ENCODE results near the gene CNNM3.
A peak's percentile ranks its signal among the peaks of the same experiment; 100 is the strongest.

Gene CNNM3

DNA sequence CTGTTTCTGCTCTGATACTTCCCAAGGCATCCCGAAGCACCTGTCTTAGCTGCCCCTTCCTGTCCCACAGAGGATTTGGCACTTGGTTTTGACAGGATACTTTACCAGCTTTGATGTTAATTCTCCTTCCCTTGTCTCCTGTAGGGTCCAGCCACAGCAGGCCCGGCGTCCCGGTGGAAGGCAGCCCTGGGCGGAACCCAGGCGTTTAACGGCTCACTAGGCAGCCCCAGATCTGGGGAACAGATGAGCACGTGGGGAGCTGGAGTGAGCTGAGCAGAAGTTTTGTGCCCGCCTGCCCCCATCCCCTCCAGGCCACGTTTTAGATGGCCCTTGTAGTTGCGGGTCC, 16.3 kb downstream of the CNNM3 start:
- peak overlapping the region; percentile 17 for H3K4me2 ChIP-seq (ENCODE audit: low read length)
- H4K91ac ChIP-seq (ENCODE audit: low read depth, low read length), result peak overlapping the region; percentile 3
- H2BK12ac ChIP-seq (ENCODE audit: low read length), result no peak overlapping the region
- H3K79me1 ChIP-seq (ENCODE audit: low read length), result peaks cover 3% of the 10 kb centered on the region
- peak overlapping the region; percentile 29 for H3K27ac ChIP-seq (ENCODE audit: low read depth, low read length)
- no CpG with 5 or more reads among the region's 11 CpGs for WGBS (ENCODE audit: extremely low coverage, insufficient coverage, insufficient read length)
- H2BK120ac ChIP-seq (ENCODE audit: insufficient read depth, low read length, poor library complexity), result no peak overlapping the region
- H3K79me2 ChIP-seq (ENCODE audit: control insufficient read depth, insufficient read depth, low read length, poor library complexity), result no peaks in the 10 kb centered on the region
- no peaks in the 10 kb centered on the region for H3K9me3 ChIP-seq (ENCODE audit: insufficient read depth, low read depth, low read length)
- no peak overlapping the region for H3K23ac ChIP-seq (ENCODE audit: low read length)
- no peak overlapping the region for H3K18ac ChIP-seq (ENCODE audit: low read length)
- H2AFZ ChIP-seq (ENCODE audit: insufficient read depth, low read length, poor library complexity), result no peak overlapping the region
- no peak overlapping the region for H2AK5ac ChIP-seq (ENCODE audit: low read length)
- H3K4me1 ChIP-seq (ENCODE audit: control insufficient read depth in 1 of 2, insufficient read depth in 2 of 2, low read length in 2 of 2), result peaks cover 13% of the 10 kb centered on the region in 2 experiments
- no peak for DNase-seq
- no peak overlapping the region for H3K4me3 ChIP-seq (ENCODE audit: low read depth, low read length)
- no peak overlapping the region for H4K12ac ChIP-seq (ENCODE audit: low read depth, low read length)
- H3K4ac ChIP-seq (ENCODE audit: low read depth, low read length), result no peak overlapping the region
- no peak overlapping the region for H2BK5ac ChIP-seq (ENCODE audit: low read depth, low read length, poor library complexity)
- no peak overlapping the region for H3K9ac ChIP-seq (ENCODE audit: low read length)
- no peak overlapping the region for H4K8ac ChIP-seq (ENCODE audit: low read depth, low read length)
- peaks cover 26% of the 10 kb centered on the region in 2 experiments for H3K36me3 ChIP-seq (ENCODE audit: control insufficient read depth in 1 of 2, insufficient read depth in 2 of 2, low read length in 2 of 2)
- H3K27me3 ChIP-seq (ENCODE audit: insufficient read depth, low read length), result no peaks in the 10 kb centered on the region
- no peak overlapping the region for H3K14ac ChIP-seq (ENCODE audit: low read length)

DNA sequence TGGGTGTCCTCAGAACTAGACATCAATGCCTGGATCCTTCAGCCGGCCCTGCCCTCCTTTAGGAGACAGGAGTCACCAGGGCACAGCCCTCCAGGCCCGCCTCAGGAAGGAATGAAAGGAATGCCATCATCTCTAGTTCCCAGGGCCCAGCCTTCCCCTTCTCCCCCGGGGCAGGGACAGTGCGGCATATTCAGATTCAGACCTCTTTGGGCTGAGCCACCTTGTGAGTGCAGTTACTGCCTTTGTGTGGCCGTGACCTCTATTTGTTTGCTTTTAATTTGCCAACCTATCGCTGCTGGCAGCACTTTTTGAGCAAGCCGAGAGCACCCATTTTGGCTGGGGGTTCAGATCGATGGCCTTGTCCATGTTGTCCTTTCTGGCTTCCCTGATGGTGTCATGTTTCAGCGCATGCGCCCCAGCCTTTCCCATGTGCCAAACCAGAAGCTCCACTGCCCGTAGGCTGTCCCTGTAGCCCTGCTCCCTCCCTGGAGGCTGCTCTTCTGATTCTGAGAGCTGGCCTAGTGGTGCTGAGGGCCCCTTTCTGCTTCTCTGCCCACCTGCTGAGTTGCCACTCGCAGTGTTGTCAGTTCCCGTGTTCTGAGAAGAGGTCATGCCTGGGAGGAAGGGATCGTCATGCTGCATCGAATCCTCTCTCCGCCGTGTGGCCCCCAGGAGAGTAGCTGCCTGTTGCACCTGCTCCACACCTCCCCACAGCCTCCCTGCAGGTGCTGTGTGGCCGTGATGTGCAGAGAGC, 16.9 kb downstream of the CNNM3 start:
- Histone ChIP-seq H3K14ac (ENCODE audit: low read length) (no peak overlapping the region), H2AK5ac (ENCODE audit: low read length) (no peak overlapping the region), H4K91ac (ENCODE audit: low read depth, low read length) (no peak overlapping the region), H4K8ac (ENCODE audit: low read depth, low read length) (peak overlapping the region; percentile 34), H3K18ac (ENCODE audit: low read length) (no peak overlapping the region), H3K23ac (ENCODE audit: low read length) (no peak overlapping the region), H3K4me3 (ENCODE audit: low read depth, low read length) (no peak overlapping the region), H2AFZ (ENCODE audit: insufficient read depth, low read length, poor library complexity) (no peak overlapping the region), H3K36me3 (ENCODE audit: control insufficient read depth in 1 of 2, insufficient read depth in 2 of 2, low read length in 2 of 2) (peaks cover 21% of the 10 kb centered on the region in 2 experiments), H2BK120ac (ENCODE audit: insufficient read depth, low read length, poor library complexity) (no peak overlapping the region), H3K9ac (ENCODE audit: low read length) (no peak overlapping the region), H3K4ac (ENCODE audit: low read depth, low read length) (no peak overlapping the region), H4K12ac (ENCODE audit: low read depth, low read length) (no peak overlapping the region), H3K4me1 (ENCODE audit: control insufficient read depth in 1 of 2, insufficient read depth in 2 of 2, low read length in 2 of 2) (peaks cover 18 to 19% of the 10 kb centered on the region in 2 experiments), H3K4me2 (ENCODE audit: low read length) (peak overlapping the region; percentile 52), H2BK5ac (ENCODE audit: low read depth, low read length, poor library complexity) (no peak overlapping the region), H3K79me1 (ENCODE audit: low read length) (peaks cover 7% of the 10 kb centered on the region), H3K79me2 (ENCODE audit: control insufficient read depth, insufficient read depth, low read length, poor library complexity) (no peaks in the 10 kb centered on the region), H3K9me3 (ENCODE audit: insufficient read depth, low read depth, low read length) (no peaks in the 10 kb centered on the region), H3K27me3 (ENCODE audit: insufficient read depth, low read length) (no peaks in the 10 kb centered on the region), H3K27ac (ENCODE audit: low read depth, low read length) (peak overlapping the region; percentile 58), H2BK12ac (ENCODE audit: low read length) (peak overlapping the region; percentile 44)
- peak; percentile 96 to 98 for DNase-seq
- no CpG with 5 or more reads among the region's 18 CpGs for WGBS (ENCODE audit: extremely low coverage, insufficient coverage, insufficient read length)

GRCh38 chr2:96835830-96836229, 19.8 kb downstream of the CNNM3 start:
- no peak overlapping the region for H3K23ac ChIP-seq (ENCODE audit: low read length)
- H3K27ac ChIP-seq (ENCODE audit: low read depth, low read length), result no peak overlapping the region
- WGBS (ENCODE audit: extremely low coverage, insufficient coverage, insufficient read length), result no CpG with 5 or more reads among the region's 4 CpGs
- H3K27me3 ChIP-seq (ENCODE audit: insufficient read depth, low read length), result no peaks in the 10 kb centered on the region
- H4K12ac ChIP-seq (ENCODE audit: low read depth, low read length), result no peak overlapping the region
- peaks cover 2 to 18% of the 10 kb centered on the region in 2 experiments for H3K36me3 ChIP-seq (ENCODE audit: control insufficient read depth in 1 of 2, insufficient read depth in 2 of 2, low read length in 2 of 2)
- no peak overlapping the region for H3K4me3 ChIP-seq (ENCODE audit: low read depth, low read length)
- H2BK12ac ChIP-seq (ENCODE audit: low read length), result no peak overlapping the region
- H3K4ac ChIP-seq (ENCODE audit: low read depth, low read length), result no peak overlapping the region
- no peak overlapping the region for H3K18ac ChIP-seq (ENCODE audit: low read length)
- no peaks in the 10 kb centered on the region for H3K79me2 ChIP-seq (ENCODE audit: control insufficient read depth, insufficient read depth, low read length, poor library complexity)
- H2AK5ac ChIP-seq (ENCODE audit: low read length), result no peak overlapping the region
- H4K8ac ChIP-seq (ENCODE audit: low read depth, low read length), result no peak overlapping the region
- no peak for DNase-seq
- no peak overlapping the region for H3K4me2 ChIP-seq (ENCODE audit: low read length)
- H3K9me3 ChIP-seq (ENCODE audit: insufficient read depth, low read depth, low read length), result no peaks in the 10 kb centered on the region
- peaks cover 21% of the 10 kb centered on the region in 2 experiments for H3K4me1 ChIP-seq (ENCODE audit: control insufficient read depth in 1 of 2, insufficient read depth in 2 of 2, low read length in 2 of 2)
- H2AFZ ChIP-seq (ENCODE audit: insufficient read depth, low read length, poor library complexity), result no peak overlapping the region
- no peak overlapping the region for H3K14ac ChIP-seq (ENCODE audit: low read length)
- H4K91ac ChIP-seq (ENCODE audit: low read depth, low read length), result no peak overlapping the region
- H3K9ac ChIP-seq (ENCODE audit: low read length), result no peak overlapping the region
- H2BK5ac ChIP-seq (ENCODE audit: low read depth, low read length, poor library complexity), result no peak overlapping the region
- H3K79me1 ChIP-seq (ENCODE audit: low read length), result peaks cover 7% of the 10 kb centered on the region
- H2BK120ac ChIP-seq (ENCODE audit: insufficient read depth, low read length, poor library complexity), result no peak overlapping the region

GRCh38 chr2:96837575-96837974, 21.5 kb downstream of the CNNM3 start:
- H2BK120ac ChIP-seq (ENCODE audit: insufficient read depth, low read length, poor library complexity), result no peak overlapping the region
- peak overlapping the region; percentile 35 for H3K27ac ChIP-seq (ENCODE audit: low read depth, low read length)
- no peak overlapping the region for H3K4ac ChIP-seq (ENCODE audit: low read depth, low read length)
- H3K4me1 ChIP-seq (ENCODE audit: control insufficient read depth in 1 of 2, insufficient read depth in 2 of 2, low read length in 2 of 2), result peaks cover 14 to 16% of the 10 kb centered on the region in 2 experiments
- H3K79me1 ChIP-seq (ENCODE audit: low read length), result peaks cover 7% of the 10 kb centered on the region
- no peak overlapping the region for H3K4me3 ChIP-seq (ENCODE audit: low read depth, low read length)
- no peak overlapping the region for H3K23ac ChIP-seq (ENCODE audit: low read length)
- no peak overlapping the region for H4K8ac ChIP-seq (ENCODE audit: low read depth, low read length)
- H2BK5ac ChIP-seq (ENCODE audit: low read depth, low read length, poor library complexity), result no peak overlapping the region
- no peak overlapping the region for H3K14ac ChIP-seq (ENCODE audit: low read length)
- H3K18ac ChIP-seq (ENCODE audit: low read length), result no peak overlapping the region
- no peak for DNase-seq
- H3K27me3 ChIP-seq (ENCODE audit: insufficient read depth, low read length), result no peaks in the 10 kb centered on the region
- no peak overlapping the region for H4K91ac ChIP-seq (ENCODE audit: low read depth, low read length)
- no peak overlapping the region for H2BK12ac ChIP-seq (ENCODE audit: low read length)
- no peak overlapping the region for H2AFZ ChIP-seq (ENCODE audit: insufficient read depth, low read length, poor library complexity)
- H4K12ac ChIP-seq (ENCODE audit: low read depth, low read length), result no peak overlapping the region
- no CpG with 5 or more reads among the region's 9 CpGs for WGBS (ENCODE audit: extremely low coverage, insufficient coverage, insufficient read length)
- no peak overlapping the region for H2AK5ac ChIP-seq (ENCODE audit: low read length)
- H3K36me3 ChIP-seq (ENCODE audit: control insufficient read depth in 1 of 2, insufficient read depth in 2 of 2, low read length in 2 of 2), result peaks cover 2 to 13% of the 10 kb centered on the region in 2 experiments
- no peak overlapping the region for H3K4me2 ChIP-seq (ENCODE audit: low read length)
- H3K9me3 ChIP-seq (ENCODE audit: insufficient read depth, low read depth, low read length), result no peaks in the 10 kb centered on the region
- H3K79me2 ChIP-seq (ENCODE audit: control insufficient read depth, insufficient read depth, low read length, poor library complexity), result no peaks in the 10 kb centered on the region
- H3K9ac ChIP-seq (ENCODE audit: low read length), result no peak overlapping the region

Data from trophoblast cell (in vitro differentiated cells and primary cell).